GM18502 (cell line): Measurements from ENCODE around the gene MTHFD1L.

Experiments used
- ATAC-seq: cut with Tn5 transposase; IDR thresholded peaks from one replicate; pipeline ENCODE4 v1.9.1; 2021; ENCODE audit warnings: mild to moderate bottlenecking; ENCODE audit not compliant: unreplicated experiment, poor library complexity

The MTHFD1L gene

DNA sequence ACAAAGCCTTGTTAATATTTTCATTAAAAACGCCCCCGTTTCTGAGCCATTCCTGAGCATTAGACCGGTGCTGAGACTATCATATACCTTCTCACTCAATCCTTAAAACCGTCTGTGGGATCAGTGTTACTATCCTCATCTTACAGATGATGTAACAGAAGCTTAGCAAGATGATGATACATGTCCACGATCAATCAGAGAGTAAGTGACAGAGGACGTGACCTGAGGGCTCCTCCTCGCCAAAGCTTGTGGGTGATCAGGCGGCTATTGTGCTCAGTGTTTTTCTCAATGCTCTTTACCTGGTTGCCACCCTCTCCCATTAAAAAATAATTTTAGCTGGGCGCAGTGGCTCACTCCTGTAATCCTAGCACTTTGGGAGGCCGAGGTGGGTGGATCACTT, 113.1 kb downstream of the MTHFD1L start:
- no peak for ATAC-seq

DNA sequence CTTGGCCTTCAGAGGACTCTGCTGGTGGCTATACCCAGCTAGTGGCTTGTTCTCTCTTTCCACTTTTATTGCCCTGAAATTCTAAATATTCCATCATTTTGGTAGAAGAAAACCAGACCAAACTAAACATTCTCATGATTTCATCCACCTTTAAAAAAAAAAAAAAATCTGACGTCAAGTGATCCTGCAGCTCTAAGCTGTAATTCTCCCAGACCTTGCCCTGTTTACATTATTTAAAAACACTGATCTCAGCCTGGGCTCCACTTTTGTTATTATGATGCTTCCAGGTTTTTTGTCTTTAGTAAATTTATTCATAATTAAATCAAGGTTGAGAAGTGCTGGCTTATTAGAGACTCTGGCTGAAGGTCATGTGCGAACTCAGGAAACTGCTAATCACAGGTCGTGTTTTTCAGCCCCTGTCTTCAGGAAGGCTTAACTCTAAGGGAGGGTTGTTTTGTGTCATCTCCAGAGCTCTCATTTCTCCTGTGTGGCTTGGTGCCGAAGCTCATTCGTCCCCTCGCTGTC, 114.4 kb downstream of the MTHFD1L start:
- no peak for ATAC-seq

DNA sequence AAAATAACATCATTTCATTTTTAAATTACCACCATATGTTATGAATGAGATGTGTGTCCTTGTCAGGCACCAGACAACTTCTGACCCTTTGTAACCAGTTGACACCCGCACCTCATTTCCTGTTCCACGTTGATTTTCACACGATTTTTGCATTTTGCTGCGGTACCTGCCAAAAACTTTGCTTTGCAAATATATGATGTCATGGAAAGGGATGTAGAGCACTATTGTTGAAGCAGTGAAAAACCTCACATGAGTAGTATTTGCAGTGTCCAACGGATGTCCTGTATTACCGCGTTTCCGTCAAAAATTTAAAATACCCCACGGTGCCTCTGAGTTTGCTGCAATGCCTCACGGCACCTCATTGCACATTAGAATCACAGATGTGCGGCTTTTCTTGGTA, 115.6 kb downstream of the MTHFD1L start:
- peak; percentile 91 for ATAC-seq

DNA sequence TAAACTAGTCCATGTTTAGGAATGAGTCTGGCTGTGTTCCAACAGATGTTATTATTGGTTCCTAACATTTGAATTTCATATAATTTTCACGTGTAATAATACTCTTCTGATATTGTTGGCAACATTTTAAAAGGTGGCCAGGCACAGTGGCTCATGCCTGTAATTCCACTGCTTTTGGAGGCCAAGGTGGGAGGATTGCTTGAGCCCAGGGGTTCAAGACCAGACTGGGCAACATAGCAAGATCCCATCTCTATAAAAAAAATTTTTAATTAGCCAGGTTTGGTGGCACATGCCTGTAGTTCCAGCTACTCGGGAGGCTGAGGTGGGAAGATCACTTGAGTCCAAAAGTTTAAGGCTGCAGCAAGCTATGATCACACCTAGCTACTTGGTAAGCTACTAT, 116.2 kb downstream of the MTHFD1L start:
- ATAC-seq: no peak

DNA sequence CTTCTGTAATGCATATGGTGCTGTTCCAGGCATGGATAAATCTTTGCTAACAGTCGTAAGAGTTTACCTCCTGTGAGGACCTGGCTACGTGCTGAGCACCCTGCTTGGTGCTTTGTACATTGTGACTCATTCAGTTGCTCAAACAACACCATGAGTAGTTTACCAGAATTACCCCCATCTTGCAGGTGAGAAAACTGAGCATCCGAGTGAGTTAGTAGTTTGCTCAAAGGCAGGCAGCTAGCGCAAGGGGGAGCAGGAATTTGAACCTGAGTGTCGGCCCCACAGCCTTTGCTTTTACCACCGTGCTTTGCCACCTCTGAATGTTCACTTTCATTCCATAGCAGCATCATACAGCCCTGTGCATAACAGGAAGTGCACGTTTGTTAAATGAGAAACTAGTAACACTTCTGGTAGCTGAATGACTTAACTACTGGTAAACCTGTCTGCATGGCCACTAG, 121.9 kb downstream of the MTHFD1L start:
- ATAC-seq: peak; percentile 98

DNA sequence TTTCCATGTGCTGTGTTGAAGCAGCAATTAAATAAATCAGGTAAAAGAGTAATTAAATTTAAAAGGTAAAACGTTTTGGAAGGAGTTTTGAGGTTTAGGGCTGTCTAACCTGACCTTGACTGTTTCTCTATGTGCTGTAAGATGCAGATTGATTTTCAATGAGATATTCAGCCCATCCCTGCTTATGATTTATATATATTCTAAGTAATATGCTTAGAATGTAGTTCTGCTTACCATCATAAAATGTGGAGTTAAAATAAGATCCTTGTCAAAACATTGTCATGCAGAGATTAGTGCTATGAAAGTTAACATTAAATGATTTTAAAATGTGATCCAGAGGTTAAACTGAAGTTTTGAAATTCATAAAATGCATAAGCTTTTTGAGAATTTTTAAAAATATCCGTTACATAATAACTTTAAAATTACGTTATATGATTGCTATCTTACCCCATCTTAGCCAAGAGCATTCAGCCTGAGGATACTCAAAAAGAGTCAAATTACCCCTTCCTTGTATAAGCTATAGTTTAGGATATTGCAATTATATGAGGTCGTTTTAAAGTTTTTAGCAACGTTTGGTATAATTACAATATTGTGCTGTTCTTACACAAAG, 122.5 kb downstream of the MTHFD1L start:
- peak; percentile 18 for ATAC-seq

DNA sequence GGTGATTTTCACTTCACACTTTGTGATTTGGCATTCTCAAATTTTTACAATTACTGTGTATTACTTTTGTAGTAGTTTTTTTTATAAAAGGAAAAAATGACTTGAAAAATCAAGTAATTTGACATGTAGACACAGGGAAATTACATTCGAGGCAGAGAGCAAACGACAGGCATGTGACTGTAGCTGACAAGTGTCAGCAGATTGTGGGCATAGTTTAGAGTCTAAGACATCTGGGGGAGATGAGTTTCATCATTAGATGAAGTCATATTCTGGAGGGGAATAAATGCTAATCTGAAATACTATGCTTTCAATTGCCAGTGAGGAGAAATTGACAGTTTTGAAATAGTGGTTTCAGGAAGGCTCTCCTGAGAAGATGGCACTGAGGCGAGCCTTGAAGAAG, 126.0 kb downstream of the MTHFD1L start:
- ATAC-seq: no peak

DNA sequence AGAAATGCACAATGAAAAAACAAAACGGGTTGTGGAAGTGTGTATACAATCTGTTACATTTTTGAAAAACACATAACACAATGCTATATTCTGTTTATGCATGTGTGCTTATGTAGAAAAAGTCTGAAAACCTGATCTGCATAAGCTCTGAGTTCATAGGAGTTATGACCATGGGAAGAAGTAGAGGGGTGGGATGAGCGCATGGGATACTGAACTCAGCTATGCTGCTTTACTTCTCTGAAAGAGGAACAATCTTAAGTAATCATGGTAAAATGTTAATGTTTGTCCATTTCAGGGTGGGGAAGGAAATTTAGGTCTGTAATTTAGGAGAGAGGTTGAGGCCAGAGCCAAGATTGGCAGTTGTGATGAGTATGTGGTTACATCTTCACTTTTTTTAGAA, 126.8 kb downstream of the MTHFD1L start:
- no peak for ATAC-seq

DNA sequence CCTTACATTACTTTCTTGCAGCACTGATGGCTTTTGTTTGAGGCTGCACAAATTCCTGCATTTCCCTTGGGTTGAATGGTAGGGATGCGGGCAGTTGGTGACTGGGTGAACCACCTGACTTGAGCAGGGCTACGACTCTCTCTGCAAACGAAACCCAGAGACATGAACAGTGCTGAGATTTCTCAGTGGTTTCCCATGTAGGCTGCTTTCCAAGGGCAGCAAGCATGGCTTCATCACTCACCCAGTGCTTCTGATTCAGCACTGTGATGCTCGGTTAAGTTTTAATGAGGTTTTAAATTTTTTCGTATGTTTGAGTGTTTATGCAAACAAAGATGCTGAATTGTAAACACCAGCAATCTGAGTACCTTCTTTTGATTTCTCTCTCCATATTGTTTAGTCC, 127.2 kb downstream of the MTHFD1L start:
- ATAC-seq: no peak

DNA sequence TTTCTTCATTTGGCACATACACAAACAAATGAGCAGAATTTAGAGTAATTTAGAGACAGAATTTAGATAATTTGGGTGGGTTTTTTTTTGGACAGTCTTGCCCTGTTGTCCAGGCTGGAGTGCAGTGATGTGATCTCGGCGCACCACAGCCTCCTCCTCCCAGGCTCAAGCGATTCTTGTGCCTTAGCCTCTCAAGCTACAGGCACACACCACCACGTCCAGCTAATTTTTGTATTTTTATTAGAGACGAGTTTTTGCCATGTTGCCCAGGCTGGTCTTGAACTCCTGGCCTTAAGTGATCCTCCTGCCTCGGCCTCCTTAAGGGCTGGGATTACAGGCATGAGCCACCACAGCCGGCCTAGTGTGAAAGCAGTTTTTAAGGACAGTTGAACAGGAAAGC, 127.8 kb downstream of the MTHFD1L start:
- no peak for ATAC-seq

DNA sequence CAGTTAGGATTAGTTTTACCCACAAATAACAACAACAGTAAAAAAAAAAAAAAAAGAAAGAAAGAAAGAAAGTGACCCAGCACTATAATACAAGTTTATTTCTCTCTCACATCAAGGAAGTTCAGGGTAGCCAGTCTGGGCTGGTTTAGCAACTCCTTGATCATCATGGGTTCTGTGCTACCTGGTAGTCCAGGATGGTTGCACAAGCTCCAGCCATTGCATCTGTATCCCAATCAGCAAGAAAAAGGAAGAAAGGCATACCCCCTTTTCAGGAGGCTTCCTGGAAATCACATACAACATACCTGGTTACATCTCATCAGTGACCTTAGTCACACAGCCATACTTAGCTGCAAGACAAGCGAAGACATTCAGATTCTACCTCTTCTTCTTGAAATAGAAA, 128.5 kb downstream of the MTHFD1L start:
- no peak for ATAC-seq

DNA sequence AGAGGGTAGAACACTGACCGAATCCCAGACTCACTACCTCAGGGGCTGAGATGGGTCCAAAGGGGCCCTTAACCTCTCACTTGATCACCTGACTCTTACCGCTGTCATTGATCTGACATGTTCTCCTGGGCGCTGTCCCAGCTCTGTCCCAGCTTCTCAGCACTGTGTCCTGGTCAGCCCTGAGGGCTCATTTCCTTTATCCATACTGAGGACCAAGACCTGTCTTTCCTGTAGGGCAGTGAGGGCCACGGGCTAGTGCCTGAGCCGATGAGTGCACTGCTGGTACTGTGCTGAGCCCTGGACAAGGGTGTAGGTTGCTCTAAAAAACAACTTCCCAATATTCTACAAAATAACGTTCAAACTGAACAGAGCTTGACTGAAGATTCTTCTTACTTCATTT, 131.5 kb downstream of the MTHFD1L start:
- ATAC-seq: no peak

DNA sequence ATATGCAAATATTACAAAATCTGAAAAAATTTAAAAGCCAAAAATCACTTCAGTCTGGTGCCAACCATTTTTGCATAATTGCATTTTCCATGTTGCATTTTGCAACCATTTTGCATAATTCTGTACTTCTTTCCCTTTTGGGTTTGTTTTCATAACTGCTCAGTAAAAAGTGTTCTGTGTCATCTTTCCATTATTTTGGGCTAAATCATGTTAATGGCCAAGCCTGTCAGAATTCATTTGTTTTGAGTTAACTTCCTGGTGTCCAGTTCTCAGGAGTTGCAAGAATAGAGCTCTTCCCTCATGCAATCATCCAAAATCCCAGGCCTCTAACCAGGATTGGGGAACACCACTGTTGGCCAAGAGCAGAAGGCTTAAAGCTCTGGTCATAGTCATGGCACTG, 133.6 kb downstream of the MTHFD1L start:
- ATAC-seq: no peak

DNA sequence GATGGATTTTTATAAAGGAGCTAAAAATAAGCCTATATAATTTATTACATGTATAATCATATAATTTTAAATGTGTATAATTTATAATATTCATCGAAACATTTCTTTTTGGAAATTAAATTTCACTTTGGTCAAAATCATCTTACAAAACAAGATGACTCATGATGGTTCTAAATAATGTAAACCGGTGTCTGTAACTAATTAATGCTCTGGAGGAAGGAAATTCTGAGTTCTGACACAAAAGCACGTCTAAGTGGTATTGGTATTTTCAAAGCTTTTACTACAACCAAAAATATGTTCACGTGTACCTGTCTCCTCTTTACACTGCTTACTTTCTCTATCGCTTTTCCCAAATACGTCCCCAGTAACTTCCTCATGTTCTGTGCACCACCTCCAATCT, 134.1 kb downstream of the MTHFD1L start:
- no peak for ATAC-seq

DNA sequence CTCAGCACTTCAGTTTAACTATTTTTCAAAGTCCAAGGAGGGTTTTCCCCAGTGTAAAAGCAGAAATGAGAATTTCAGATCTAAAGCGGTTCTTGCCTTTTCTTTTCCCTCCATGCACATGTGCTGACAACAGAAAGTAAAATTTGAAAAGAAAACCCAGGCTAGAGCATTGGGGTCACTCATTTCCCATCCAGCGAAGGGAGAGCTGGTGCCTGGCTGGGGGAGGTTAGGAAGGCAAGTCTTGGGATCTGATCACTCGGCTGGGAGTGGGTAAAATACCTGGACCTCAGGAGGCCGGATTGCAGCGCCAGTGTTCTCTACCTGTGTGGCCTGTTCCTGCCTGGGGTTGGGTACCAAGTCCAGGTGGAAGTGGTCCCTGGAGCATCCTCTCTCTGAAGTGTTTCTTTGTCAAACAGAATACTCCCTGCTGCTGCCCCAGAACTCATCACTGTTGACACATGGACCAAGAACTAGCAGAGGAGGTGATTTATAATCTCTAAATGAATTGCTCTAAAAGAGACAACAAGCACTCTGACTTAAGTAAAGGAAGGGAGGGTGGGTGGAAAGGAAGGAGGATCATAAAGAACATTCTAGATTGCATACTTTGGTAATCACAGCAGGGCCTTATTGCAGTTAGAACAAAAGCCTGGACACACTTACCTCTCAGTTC, 136.0 kb downstream of the MTHFD1L start:
- ATAC-seq: peak; percentile 82

DNA sequence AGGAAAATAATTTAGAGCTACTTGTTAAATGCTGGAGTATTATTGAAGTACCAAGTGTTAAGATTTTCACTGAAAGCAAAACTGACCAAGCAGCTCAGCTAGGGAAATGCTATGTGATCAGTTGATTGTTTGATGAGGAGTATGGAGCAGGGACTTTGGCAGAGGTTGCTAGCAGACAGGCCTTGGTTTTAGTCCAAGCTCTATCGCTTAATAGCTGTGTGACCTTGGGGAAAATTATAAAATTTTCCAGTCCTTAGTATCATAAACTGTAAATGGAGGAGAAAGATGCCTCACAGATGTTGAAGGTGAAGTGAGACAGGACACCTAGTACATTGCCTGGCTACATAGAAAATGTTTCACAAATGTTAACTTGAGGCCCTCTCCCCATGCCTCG, 136.6 kb downstream of the MTHFD1L start:
- ATAC-seq: no peak

DNA sequence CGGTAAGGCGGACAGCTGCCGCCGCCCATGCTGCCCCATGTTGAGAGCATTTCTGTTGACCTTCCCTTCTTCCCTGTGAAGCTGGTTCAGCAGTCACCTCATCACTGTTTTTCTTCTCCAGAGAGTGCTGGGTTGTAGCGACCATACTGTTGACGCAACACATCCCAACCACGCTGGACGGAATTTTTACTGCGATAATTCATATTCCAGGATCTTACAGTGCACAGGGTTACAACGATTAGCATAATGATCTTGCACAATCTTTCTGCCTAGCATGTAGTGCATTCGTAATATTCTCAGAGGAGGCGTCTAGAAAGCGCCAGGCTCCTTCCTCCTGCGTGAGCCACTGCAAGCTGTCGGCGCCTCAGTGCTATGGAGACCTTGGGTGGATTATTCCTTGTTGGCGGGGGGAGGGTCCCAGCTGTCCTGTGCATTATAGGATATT, 137.0 kb downstream of the MTHFD1L start:
- ATAC-seq: no peak

DNA sequence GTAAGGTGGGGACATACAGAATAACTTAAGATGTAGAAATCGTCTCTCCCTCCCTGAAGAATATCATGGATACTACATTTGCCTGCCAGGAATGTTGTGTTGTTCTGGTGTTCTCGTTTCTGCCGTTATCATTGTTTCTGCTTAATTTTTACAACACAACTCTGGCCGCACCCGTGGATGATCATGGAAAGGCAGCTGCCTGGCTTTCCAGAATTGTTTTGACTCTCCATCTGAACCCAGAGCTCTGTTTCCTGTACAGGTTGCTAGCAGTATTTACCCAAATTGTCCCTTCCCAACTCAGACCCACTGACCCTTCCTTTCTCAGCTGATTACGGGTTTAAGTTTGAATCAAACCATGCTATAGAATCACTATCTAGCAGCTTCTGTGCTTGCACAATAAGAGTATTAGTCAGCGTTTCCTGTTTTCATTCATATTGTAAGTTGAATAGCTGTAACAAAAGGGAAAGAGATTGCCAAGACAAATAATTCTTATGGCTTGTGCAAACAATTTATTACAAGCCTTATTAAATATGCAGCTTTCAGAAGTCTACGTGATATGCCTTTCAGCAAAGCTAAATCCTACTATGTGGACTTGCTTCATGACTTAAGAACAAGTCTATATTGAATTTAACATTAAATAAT, 139.0 kb downstream of the MTHFD1L start:
- ATAC-seq: no peak

DNA sequence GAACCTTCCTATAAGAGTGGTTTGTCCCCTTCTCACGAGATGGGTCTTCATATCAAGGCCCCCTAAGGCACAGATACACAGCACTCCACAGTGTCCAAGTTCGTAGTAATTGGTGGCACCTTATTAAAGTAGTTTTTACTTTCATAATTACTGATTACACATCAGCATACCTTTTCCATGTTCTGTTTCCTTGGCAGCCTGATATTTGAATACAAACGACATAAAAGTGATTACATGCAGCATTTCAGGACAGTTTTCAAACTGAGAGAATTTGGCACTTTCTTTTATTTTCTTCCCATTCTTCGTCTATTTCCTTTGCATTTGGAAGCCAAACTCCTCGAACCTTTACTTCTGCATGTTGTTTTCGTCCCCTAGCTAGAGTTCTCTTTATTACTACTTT, 139.7 kb downstream of the MTHFD1L start:
- ATAC-seq: no peak

DNA sequence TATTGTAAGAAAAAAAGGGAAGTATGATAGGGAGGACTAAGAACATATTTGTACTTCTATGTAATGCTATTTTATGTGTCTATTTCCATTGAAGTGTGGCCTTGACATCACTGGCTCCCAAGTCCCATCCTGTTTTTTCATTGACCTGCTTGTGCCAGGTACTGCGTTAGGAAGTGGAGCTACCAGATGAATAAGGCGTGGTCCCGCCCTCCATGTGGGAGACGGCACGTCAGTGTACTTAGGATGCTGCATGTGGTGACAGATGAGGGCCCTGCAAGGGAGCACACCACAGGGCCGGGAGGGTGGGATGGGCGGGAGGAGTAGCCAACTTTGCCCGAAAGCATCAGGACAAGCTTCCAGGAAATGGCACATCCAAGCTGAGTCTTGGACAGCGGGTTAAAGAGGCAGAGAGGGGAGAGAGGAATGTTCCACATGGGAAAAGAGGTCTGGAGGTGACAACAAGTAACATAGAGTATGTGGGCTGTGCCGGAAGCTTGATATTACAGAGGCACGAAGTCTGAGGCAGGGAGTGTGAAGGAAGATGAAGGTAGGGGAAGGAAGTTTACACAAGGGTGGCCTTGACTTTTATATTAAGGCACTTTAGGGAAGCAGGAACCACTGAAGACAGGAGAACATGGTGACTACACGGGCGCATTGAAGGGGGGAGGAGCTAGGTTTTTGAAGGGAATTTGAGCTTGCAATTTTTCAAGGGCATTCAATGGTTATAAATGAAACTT, 140.6 kb downstream of the MTHFD1L start:
- no peak for ATAC-seq

DNA sequence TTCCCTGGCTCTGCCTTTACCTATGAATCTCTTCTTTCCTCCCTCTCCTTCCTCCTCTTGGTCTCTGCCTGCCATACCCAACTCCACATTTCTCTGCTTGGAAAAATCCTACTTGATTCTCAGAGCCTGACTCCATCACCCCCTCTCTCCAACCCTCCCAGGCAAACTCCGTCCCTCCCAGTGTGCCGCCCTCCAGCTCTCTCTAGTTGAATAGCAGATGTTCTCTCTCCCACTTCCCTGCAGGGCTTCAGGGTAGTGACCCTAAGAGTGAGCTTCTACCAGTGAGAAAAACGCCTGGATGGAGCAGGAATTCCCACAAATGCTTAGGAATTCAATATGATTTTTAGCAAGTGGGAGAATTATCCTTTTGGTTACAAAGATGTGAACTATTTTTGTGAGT, 141.6 kb downstream of the MTHFD1L start:
- ATAC-seq: no peak
